Measurements from ENCODE around the gene VSTM4.

Gene VSTM4

GRCh38 chr10:49107111-49107886 lies 8.0 kb downstream of the VSTM4 start:
- Histone ChIP-seq H3K4me1 (peaks cover 0 to 6% (median 0%) of the 10 kb centered on the region in 10 experiments; a peak in 2 of 20 replicates), H3K27me3 (no peaks in the 10 kb centered on the region), H3K4me3 (no peak overlapping the region), H3K4me2 (no peak overlapping the region), H3K9ac (no peak overlapping the region), H3K36me3 (no peaks in the 10 kb centered on the region), H3K9me3 (replicated peaks in 1 of 11) (no peaks in the 10 kb centered on the region), H4K20me1 (no peaks in the 10 kb centered on the region), H3K27ac (no peak overlapping the region)
- no peak for TF ChIP-seq Cebpa-rat (IDR thresholded peaks at IDR 0.05)

GRCh38 chr10:49106451-49106850 lies 8.9 kb downstream of the VSTM4 start:
- TF ChIP-seq Cebpa-rat (IDR thresholded peaks at IDR 0.05) = no peak
- no peaks in the 10 kb centered on the region for H3K36me3 ChIP-seq
- H4K20me1 ChIP-seq = no peaks in the 10 kb centered on the region
- H3K9me3 ChIP-seq (replicated peaks in 1 of 11) = no peaks in the 10 kb centered on the region
- peaks cover 0 to 6% (median 0%) of the 10 kb centered on the region in 10 experiments; a peak in 2 of 20 replicates for H3K4me1 ChIP-seq
- H3K27me3 ChIP-seq = no peaks in the 10 kb centered on the region
- H3K9ac ChIP-seq = no peak overlapping the region
- peak overlapping the region in 2 of 11 experiments; percentile 24 to 42; a peak in 2 of 22 replicates for H3K4me2 ChIP-seq
- H3K4me3 ChIP-seq = no peak overlapping the region
- H3K27ac ChIP-seq = no peak overlapping the region

- peaks cover 0 to 6% (median 0%) of the 10 kb centered on the region in 10 experiments; a peak in 2 of 20 replicates for H3K4me1 ChIP-seq
- H3K27ac ChIP-seq = no peak overlapping the region
- no peak for TF ChIP-seq Cebpa-rat (IDR thresholded peaks at IDR 0.05)
- no peaks in the 10 kb centered on the region for H3K36me3 ChIP-seq
- H3K4me3 ChIP-seq = no peak overlapping the region
- H3K4me2 ChIP-seq = no peak overlapping the region
- H3K9me3 ChIP-seq (replicated peaks in 1 of 11) = no peaks in the 10 kb centered on the region
- no peaks in the 10 kb centered on the region for H3K27me3 ChIP-seq
- H3K9ac ChIP-seq = no peak overlapping the region
- H4K20me1 ChIP-seq = no peaks in the 10 kb centered on the region
Measured at GRCh38 chr10:49105076-49105475, 10.2 kb downstream of the VSTM4 start.

- H3K4me3 ChIP-seq = no peak overlapping the region
- no peaks in the 10 kb centered on the region for H4K20me1 ChIP-seq
- no peaks in the 10 kb centered on the region for H3K27me3 ChIP-seq
- no peaks in the 10 kb centered on the region for H3K36me3 ChIP-seq
- no peak overlapping the region for H3K27ac ChIP-seq
- H3K9me3 ChIP-seq (replicated peaks in 1 of 11) = no peaks in the 10 kb centered on the region
- TF ChIP-seq Cebpa-rat (IDR thresholded peaks at IDR 0.05) = no peak
- H3K4me1 ChIP-seq = peaks cover 0 to 6% (median 0%) of the 10 kb centered on the region in 10 experiments; a peak in 2 of 20 replicates
- no peak overlapping the region for H3K9ac ChIP-seq
- no peak overlapping the region for H3K4me2 ChIP-seq
Measured at GRCh38 chr10:49104323-49104722, 11.0 kb downstream of the VSTM4 start.

GRCh38 chr10:49103761-49104160 lies 11.6 kb downstream of the VSTM4 start:
- H3K4me3 ChIP-seq = no peak overlapping the region
- no peaks in the 10 kb centered on the region for H3K27me3 ChIP-seq
- H3K27ac ChIP-seq = no peak overlapping the region
- H4K20me1 ChIP-seq = no peaks in the 10 kb centered on the region
- no peaks in the 10 kb centered on the region for H3K36me3 ChIP-seq
- no peak overlapping the region for H3K9ac ChIP-seq
- H3K4me2 ChIP-seq = no peak overlapping the region
- no peaks in the 10 kb centered on the region for H3K9me3 ChIP-seq (replicated peaks in 1 of 11)
- TF ChIP-seq Cebpa-rat (IDR thresholded peaks at IDR 0.05) = no peak
- H3K4me1 ChIP-seq = peaks cover 0 to 6% (median 0%) of the 10 kb centered on the region in 10 experiments; a peak in 2 of 20 replicates

- H3K36me3 ChIP-seq = no peaks in the 10 kb centered on the region
- H3K4me2 ChIP-seq = no peak overlapping the region
- H3K27ac ChIP-seq = no peak overlapping the region
- no peaks in the 10 kb centered on the region for H3K27me3 ChIP-seq
- no peak overlapping the region for H3K4me3 ChIP-seq
- no peak overlapping the region for H3K9ac ChIP-seq
- no peaks in the 10 kb centered on the region for H4K20me1 ChIP-seq
- no peak for TF ChIP-seq Cebpa-rat (IDR thresholded peaks at IDR 0.05)
- no peaks in the 10 kb centered on the region for H3K4me1 ChIP-seq
- no peaks in the 10 kb centered on the region for H3K9me3 ChIP-seq (replicated peaks in 1 of 11)
Measured at GRCh38 chr10:49099046-49099445, 16.3 kb downstream of the VSTM4 start.

- Histone ChIP-seq H3K27me3 (no peaks in the 10 kb centered on the region), H3K9ac (no peak overlapping the region), H3K9me3 (replicated peaks in 1 of 11) (no peaks in the 10 kb centered on the region), H3K4me3 (no peak overlapping the region), H3K36me3 (no peaks in the 10 kb centered on the region), H3K4me1 (no peaks in the 10 kb centered on the region), H3K4me2 (no peak overlapping the region), H4K20me1 (no peaks in the 10 kb centered on the region), H3K27ac (no peak overlapping the region)
- no peak for TF ChIP-seq Cebpa-rat (IDR thresholded peaks at IDR 0.05)
Measured at GRCh38 chr10:49096890-49097445, 18.4 kb downstream of the VSTM4 start.

- H3K9me3 ChIP-seq (replicated peaks in 1 of 11) = no peaks in the 10 kb centered on the region
- H3K27me3 ChIP-seq = no peaks in the 10 kb centered on the region
- H3K4me3 ChIP-seq = no peak overlapping the region
- no peaks in the 10 kb centered on the region for H3K4me1 ChIP-seq
- H3K27ac ChIP-seq = no peak overlapping the region
- H3K4me2 ChIP-seq = no peak overlapping the region
- no peak overlapping the region for H3K9ac ChIP-seq
- TF ChIP-seq Cebpa-rat (IDR thresholded peaks at IDR 0.05) = no peak
- H4K20me1 ChIP-seq = no peaks in the 10 kb centered on the region
- no peaks in the 10 kb centered on the region for H3K36me3 ChIP-seq
Measured at GRCh38 chr10:49094646-49095045, 20.7 kb downstream of the VSTM4 start.

- no peaks in the 10 kb centered on the region for H3K4me1 ChIP-seq
- H3K27me3 ChIP-seq = no peaks in the 10 kb centered on the region
- no peak overlapping the region for H3K4me2 ChIP-seq
- H3K36me3 ChIP-seq = no peaks in the 10 kb centered on the region
- no peak overlapping the region for H3K27ac ChIP-seq
- no peak overlapping the region for H3K9ac ChIP-seq
- no peaks in the 10 kb centered on the region for H3K9me3 ChIP-seq (replicated peaks in 1 of 11)
- no peak for TF ChIP-seq Cebpa-rat (IDR thresholded peaks at IDR 0.05)
- H4K20me1 ChIP-seq = no peaks in the 10 kb centered on the region
- no peak overlapping the region for H3K4me3 ChIP-seq
Measured at GRCh38 chr10:49093922-49094321, 21.4 kb downstream of the VSTM4 start.

- Histone ChIP-seq H4K20me1 (no peaks in the 10 kb centered on the region), H3K9me3 (replicated peaks in 1 of 11) (peaks cover under 1 to 2% (median 2%) of the 10 kb centered on the region in 11 experiments; a peak in 20 of 22 replicates), H3K4me1 (no peaks in the 10 kb centered on the region), H3K9ac (no peak overlapping the region), H3K27me3 (no peaks in the 10 kb centered on the region), H3K27ac (no peak overlapping the region), H3K36me3 (no peaks in the 10 kb centered on the region), H3K4me3 (no peak overlapping the region), H3K4me2 (no peak overlapping the region)
- no peak for TF ChIP-seq Cebpa-rat (IDR thresholded peaks at IDR 0.05)
Measured at GRCh38 chr10:49092477-49092876, 22.8 kb downstream of the VSTM4 start.

All from BLaER1 treated with 17β-estradiol and CSF1 and Interleukin-3, amounts not matched to agents 10 nM and 100 nM (cell line).